WTC11 (cell line): ENCODE results near the gene NUP98. TPM values are rescaled to one million over a fixed set of nuclear protein-coding genes. Genes with fewer than 3 reads are reported as not detected.
"Not testable (repeated sequence)": the region's sequence is repeated elsewhere in the genome, so short reads cannot be mapped to it uniquely, and the experiment has no call there.

Source experiments
- ATAC-seq: fragments of 200-7000 bp; cut with Tn5 transposase; 2 replicates; pipeline ENCODE4 v1.10.0; 2021; ENCODE audit warnings: mild to moderate bottlenecking, moderate library complexity
- CTCF ChIA-PET: fragments of 300-600 bp; sonication (Branson Sonifier 250); formaldehyde crosslinking; loops from one replicate; lab custom pipeline; 2021; ENCODE audit warnings: antibody characterized with exemption; lab: Charles Lee
- POLR2A ChIA-PET: fragments of 350-600 bp; sonication (Branson Sonifier 250); formaldehyde crosslinking; loops from one replicate; lab custom pipeline; 2021; ENCODE audit warnings: antibody characterized with exemption; lab: Charles Lee
- DNase-seq: peaks from one replicate; pipeline ENCODE4 v3.0.0; 2021; ENCODE audit warnings: low spot score
- H3K27ac Mint-ChIP-seq: 2 replicates; pipeline ENCODE4 v1.8.0; 2021; ENCODE audit warnings: mixed read lengths
- H3K27me3 Mint-ChIP-seq: 2 replicates; pipeline ENCODE4 v1.8.0; 2021; ENCODE audit warnings: low read depth, mild to moderate bottlenecking, moderate library complexity, mixed read lengths
- H3K36me3 Mint-ChIP-seq: 2 replicates; pipeline ENCODE4 v1.8.0; 2021; ENCODE audit warnings: mixed read lengths
- H3K4me1 Mint-ChIP-seq: 2 replicates; pipeline ENCODE4 v1.8.0; 2022; ENCODE audit warnings: mixed read lengths
- H3K4me3 Mint-ChIP-seq: 2 replicates; pipeline ENCODE4 v1.8.0; 2021; ENCODE audit warnings: mild to moderate bottlenecking, moderate library complexity, mixed read lengths
- H3K9me3 Mint-ChIP-seq: 2 replicates; pipeline ENCODE4 v1.8.0; 2021; ENCODE audit warnings: mixed read lengths
- ATF2 ChIP-seq: sonication (generic); formaldehyde crosslinking; IDR thresholded peaks from 2 replicates; pipeline ENCODE4 v1.8.1; 2022; ENCODE audit warnings: low read depth, missing genetic modification reagents, borderline replicate concordance
- CDX4 ChIP-seq: fragments of 250-450 bp; sonication (Bioruptor Pico); IDR thresholded peaks from 2 replicates; pipeline ENCODE4 v1.9.0; 2021; ENCODE audit warnings: moderate library complexity, mild to moderate bottlenecking, inconsistent platforms, borderline replicate concordance
- EMX1 ChIP-seq: fragments of 250-450 bp; sonication (Bioruptor Pico); IDR thresholded peaks from 2 replicates; pipeline ENCODE4 v1.8.0; 2021; ENCODE audit warnings: mild to moderate bottlenecking
- ESRRA ChIP-seq: sonication (generic); formaldehyde crosslinking; IDR thresholded peaks from 2 replicates; pipeline ENCODE4 v1.8.1; 2022; ENCODE audit warnings: mild to moderate bottlenecking, missing genetic modification reagents, borderline replicate concordance
- FOXK1 ChIP-seq: sonication (generic); formaldehyde crosslinking; IDR thresholded peaks from 2 replicates; pipeline ENCODE4 v1.8.0; 2022; ENCODE audit warnings: mild to moderate bottlenecking, moderate library complexity, missing genetic modification reagents
- HMGA2 ChIP-seq: fragments of 250-450 bp; sonication (Bioruptor Pico); IDR thresholded peaks from 2 replicates; pipeline ENCODE4 v1.4.0; 2021; ENCODE audit warnings: mild to moderate bottlenecking, moderate library complexity
- HMGXB4 ChIP-seq: sonication (generic); formaldehyde crosslinking; IDR thresholded peaks from 2 replicates; pipeline ENCODE4 v1.8.1; 2023; ENCODE audit warnings: mild to moderate bottlenecking, moderate library complexity, missing genetic modification reagents
- NFYB ChIP-seq: sonication (generic); formaldehyde crosslinking; conservative IDR thresholded peaks from 2 replicates; pipeline ENCODE4 v1.8.0; 2022; ENCODE audit warnings: low read depth, missing genetic modification reagents
- SP1 ChIP-seq: sonication (generic); formaldehyde crosslinking; conservative IDR thresholded peaks from 2 replicates; pipeline ENCODE4 v1.8.1; 2022; ENCODE audit warnings: missing genetic modification reagents
- USF2 ChIP-seq: sonication (generic); formaldehyde crosslinking; IDR thresholded peaks from 2 replicates; pipeline ENCODE4 v1.8.1; 2023; ENCODE audit warnings: mild to moderate bottlenecking, missing genetic modification reagents, moderate library complexity
- ZBTB21 ChIP-seq: sonication (generic); formaldehyde crosslinking; IDR thresholded peaks from 2 replicates; pipeline ENCODE4 v1.8.1; 2023; ENCODE audit warnings: mild to moderate bottlenecking, missing genetic modification reagents, borderline replicate concordance
- ZNF232 ChIP-seq: sonication (generic); formaldehyde crosslinking; IDR thresholded peaks from 2 replicates; pipeline ENCODE4 v1.8.0; 2022; ENCODE audit warnings: mild to moderate bottlenecking, missing genetic modification reagents
- ZNF317 ChIP-seq: sonication (generic); formaldehyde crosslinking; IDR thresholded peaks from 2 replicates; pipeline ENCODE4 v1.8.1; 2023; ENCODE audit warnings: low read depth, mild to moderate bottlenecking, moderate library complexity, missing genetic modification reagents, borderline replicate concordance
- total RNA-seq: library from RNA; stranded (reverse); gene quantifications from 3 replicates; pipeline ENCODE4 v1.2.3, GENCODE V29; 2021
- TF ChIP-seq, protein P1 (sequence below): sonication (generic); formaldehyde crosslinking; IDR thresholded peaks from 2 replicates; pipeline ENCODE4 v1.8.0; 2022; ENCODE audit warnings: mild to moderate bottlenecking, missing genetic modification reagents
- TF ChIP-seq, protein P2 (sequence below): sonication (generic); formaldehyde crosslinking; IDR thresholded peaks from 2 replicates; pipeline ENCODE4 v1.8.0; 2022; ENCODE audit warnings: mild to moderate bottlenecking, missing genetic modification reagents
- TF ChIP-seq, protein P3 (sequence below): sonication (generic); formaldehyde crosslinking; IDR thresholded peaks from 2 replicates; pipeline ENCODE4 v1.8.1; 2023; ENCODE audit warnings: mild to moderate bottlenecking, missing genetic modification reagents, borderline replicate concordance
- TF ChIP-seq, protein P4 (sequence below): sonication (generic); formaldehyde crosslinking; IDR thresholded peaks from 2 replicates; pipeline ENCODE4 v1.8.1; 2022; ENCODE audit warnings: low read depth, mild to moderate bottlenecking, moderate library complexity, missing genetic modification reagents, borderline replicate concordance

NUP98 gene
- total RNA-seq, 1 experiment from 2014 or later, result 81.4 TPM

DNA sequence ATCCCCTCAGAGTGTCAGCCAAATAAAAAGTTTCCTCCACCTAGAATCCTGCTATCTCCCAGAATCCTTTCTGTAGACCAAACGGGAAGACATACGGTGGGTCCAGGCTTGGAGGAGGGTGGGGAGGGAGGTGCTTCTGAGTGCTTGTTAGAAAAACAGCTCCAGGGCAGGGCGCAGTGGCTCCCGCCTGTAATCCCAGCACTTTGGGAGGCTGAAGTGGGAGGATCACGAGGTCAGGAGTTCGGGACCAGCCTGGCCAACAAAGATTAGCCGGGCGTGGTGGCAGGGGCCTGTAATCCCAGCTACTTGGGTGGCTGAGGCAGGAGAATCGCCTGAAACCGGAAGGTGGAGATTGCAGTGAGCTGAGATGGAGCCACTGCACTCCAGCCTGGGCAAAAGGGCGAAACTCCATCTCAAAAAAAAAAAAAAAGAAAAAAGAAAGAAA is 154.2 kb downstream of the NUP98 start:
- Mint-ChIP-seq H3K4me1 (peaks cover 10% of the 10 kb centered on the region), H3K9me3 (peaks cover 20% of the 10 kb centered on the region), H3K36me3 (peaks cover 17% of the 10 kb centered on the region)
- POLR2A ChIA-PET, DNase-seq, H3K27ac Mint-ChIP-seq: not testable (repeated sequence)
- CTCF ChIA-PET, result interaction anchor here (0.5 to 1.1 kb wide), 9 partner anchors 28 to 235 kb away, joined by 3 to 4 read pairs (median 3); partner anchors contain the start of genes CHRNA10 and PGAP2
- peak; percentile 78 for TF ChIP-seq ZNF317
- TF ChIP-seq, all 79 proteins: peak for 1; not testable (repeated sequence) for 78
- peak overlapping the region; percentile 84 for H3K4me3 Mint-ChIP-seq
- not testable (repeated sequence) for ATAC-seq
- peaks cover 30% of the 10 kb centered on the region for H3K27me3 Mint-ChIP-seq

GRCh38 chr11:3642071-3642951 is 155.0 kb downstream of the NUP98 start:
- Mint-ChIP-seq H3K27me3 (peaks cover 28% of the 10 kb centered on the region), H3K4me3 (peak overlapping the region; percentile 84), H3K36me3 (peaks cover 11% of the 10 kb centered on the region), H3K4me1 (peaks cover 10% of the 10 kb centered on the region), H3K9me3 (peaks cover 15% of the 10 kb centered on the region), H3K27ac (peak overlapping the region; percentile 97)
- ChIA-PET POLR2A (no interaction called here), CTCF (interaction anchor here (0.6 to 1.1 kb wide), 6 partner anchors 15 to 234 kb away, joined by 3 to 4 read pairs (median 3); partner anchors contain the start of genes CHRNA10 and PGAP2)
- peak; percentile 93 for ATAC-seq
- peak; percentile 96 for DNase-seq
- peak; percentile 96 for TF ChIP-seq FOXK1 (CRISPR knock-in tag)
- peak; percentile 50; the same call in 1 of the 2 replicates for TF ChIP-seq SP1 (CRISPR knock-in tag)
- no peak for TF ChIP-seq ESRRA (CRISPR knock-in tag)
- no peak for TF ChIP-seq NFYB (CRISPR knock-in tag)
- TF ChIP-seq USF2 (CRISPR knock-in tag), result peak; percentile 84
- no peak for TF ChIP-seq ATF2 (CRISPR knock-in tag)
- TF ChIP-seq, protein P1, sequence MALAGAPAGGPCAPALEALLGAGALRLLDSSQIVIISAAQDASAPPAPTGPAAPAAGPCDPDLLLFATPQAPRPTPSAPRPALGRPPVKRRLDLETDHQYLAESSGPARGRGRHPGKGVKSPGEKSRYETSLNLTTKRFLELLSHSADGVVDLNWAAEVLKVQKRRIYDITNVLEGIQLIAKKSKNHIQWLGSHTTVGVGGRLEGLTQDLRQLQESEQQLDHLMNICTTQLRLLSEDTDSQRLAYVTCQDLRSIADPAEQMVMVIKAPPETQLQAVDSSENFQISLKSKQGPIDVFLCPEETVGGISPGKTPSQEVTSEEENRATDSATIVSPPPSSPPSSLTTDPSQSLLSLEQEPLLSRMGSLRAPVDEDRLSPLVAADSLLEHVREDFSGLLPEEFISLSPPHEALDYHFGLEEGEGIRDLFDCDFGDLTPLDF (CRISPR knock-in tag), result no peak
- 0 out of 2 replicates have a peak, but pooled peaks have one; percentile 31 for TF ChIP-seq ZBTB21 (CRISPR knock-in tag)
- TF ChIP-seq, protein P2, sequence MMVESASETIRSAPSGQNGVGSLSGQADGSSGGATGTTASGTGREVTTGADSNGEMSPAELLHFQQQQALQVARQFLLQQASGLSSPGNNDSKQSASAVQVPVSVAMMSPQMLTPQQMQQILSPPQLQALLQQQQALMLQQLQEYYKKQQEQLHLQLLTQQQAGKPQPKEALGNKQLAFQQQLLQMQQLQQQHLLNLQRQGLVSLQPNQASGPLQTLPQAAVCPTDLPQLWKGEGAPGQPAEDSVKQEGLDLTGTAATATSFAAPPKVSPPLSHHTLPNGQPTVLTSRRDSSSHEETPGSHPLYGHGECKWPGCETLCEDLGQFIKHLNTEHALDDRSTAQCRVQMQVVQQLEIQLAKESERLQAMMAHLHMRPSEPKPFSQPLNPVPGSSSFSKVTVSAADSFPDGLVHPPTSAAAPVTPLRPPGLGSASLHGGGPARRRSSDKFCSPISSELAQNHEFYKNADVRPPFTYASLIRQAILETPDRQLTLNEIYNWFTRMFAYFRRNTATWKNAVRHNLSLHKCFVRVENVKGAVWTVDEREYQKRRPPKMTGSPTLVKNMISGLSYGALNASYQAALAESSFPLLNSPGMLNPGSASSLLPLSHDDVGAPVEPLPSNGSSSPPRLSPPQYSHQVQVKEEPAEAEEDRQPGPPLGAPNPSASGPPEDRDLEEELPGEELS (CRISPR knock-in tag), result no peak
- no peak for TF ChIP-seq HMGXB4
- no peak for TF ChIP-seq CDX4
- no peak for TF ChIP-seq ZNF232
- TF ChIP-seq EMX1 (CRISPR knock-in tag), result no peak
- TF ChIP-seq, protein P3, sequence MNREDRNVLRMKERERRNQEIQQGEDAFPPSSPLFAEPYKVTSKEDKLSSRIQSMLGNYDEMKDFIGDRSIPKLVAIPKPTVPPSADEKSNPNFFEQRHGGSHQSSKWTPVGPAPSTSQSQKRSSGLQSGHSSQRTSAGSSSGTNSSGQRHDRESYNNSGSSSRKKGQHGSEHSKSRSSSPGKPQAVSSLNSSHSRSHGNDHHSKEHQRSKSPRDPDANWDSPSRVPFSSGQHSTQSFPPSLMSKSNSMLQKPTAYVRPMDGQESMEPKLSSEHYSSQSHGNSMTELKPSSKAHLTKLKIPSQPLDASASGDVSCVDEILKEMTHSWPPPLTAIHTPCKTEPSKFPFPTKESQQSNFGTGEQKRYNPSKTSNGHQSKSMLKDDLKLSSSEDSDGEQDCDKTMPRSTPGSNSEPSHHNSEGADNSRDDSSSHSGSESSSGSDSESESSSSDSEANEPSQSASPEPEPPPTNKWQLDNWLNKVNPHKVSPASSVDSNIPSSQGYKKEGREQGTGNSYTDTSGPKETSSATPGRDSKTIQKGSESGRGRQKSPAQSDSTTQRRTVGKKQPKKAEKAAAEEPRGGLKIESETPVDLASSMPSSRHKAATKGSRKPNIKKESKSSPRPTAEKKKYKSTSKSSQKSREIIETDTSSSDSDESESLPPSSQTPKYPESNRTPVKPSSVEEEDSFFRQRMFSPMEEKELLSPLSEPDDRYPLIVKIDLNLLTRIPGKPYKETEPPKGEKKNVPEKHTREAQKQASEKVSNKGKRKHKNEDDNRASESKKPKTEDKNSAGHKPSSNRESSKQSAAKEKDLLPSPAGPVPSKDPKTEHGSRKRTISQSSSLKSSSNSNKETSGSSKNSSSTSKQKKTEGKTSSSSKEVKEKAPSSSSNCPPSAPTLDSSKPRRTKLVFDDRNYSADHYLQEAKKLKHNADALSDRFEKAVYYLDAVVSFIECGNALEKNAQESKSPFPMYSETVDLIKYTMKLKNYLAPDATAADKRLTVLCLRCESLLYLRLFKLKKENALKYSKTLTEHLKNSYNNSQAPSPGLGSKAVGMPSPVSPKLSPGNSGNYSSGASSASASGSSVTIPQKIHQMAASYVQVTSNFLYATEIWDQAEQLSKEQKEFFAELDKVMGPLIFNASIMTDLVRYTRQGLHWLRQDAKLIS, result 0 out of 2 replicates have a peak, but pooled peaks have one; percentile 50
- TF ChIP-seq HMGA2 (CRISPR knock-in tag), result no peak
- TF ChIP-seq, protein P4, sequence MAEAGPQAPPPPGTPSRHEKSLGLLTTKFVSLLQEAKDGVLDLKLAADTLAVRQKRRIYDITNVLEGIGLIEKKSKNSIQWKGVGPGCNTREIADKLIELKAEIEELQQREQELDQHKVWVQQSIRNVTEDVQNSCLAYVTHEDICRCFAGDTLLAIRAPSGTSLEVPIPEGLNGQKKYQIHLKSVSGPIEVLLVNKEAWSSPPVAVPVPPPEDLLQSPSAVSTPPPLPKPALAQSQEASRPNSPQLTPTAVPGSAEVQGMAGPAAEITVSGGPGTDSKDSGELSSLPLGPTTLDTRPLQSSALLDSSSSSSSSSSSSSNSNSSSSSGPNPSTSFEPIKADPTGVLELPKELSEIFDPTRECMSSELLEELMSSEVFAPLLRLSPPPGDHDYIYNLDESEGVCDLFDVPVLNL (CRISPR knock-in tag), result no peak
